ENCODE measurements around the gene BRPF1. TPM values are rescaled to one million over a fixed set of nuclear protein-coding genes. Genes with fewer than 3 reads are reported as not detected.

BRPF1 gene
- total RNA-seq, 1 experiment from 2014 or later, result 23.6 TPM

DNA sequence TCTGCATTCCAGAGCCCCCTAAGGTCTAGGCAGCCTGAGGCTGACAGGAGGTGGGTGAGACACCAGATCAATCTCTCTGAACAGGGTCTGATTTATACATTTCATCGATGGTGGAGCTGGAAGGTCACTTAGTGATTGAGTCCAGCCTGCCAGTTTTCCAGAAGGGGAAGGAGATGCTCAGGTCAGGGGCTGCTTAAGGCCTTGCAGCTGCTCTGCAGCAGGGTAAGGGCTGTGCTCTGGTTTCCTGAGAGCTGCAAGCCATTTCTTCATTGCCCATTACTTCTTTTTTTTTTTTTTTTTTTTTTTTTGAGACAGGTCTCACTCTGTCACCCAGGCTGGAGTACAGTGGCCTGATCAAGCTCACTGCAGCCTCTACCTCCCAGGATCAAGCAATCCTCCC lies 50.0 kb downstream of the BRPF1 start (continued):
- TF ChIP-seq, protein P1, sequence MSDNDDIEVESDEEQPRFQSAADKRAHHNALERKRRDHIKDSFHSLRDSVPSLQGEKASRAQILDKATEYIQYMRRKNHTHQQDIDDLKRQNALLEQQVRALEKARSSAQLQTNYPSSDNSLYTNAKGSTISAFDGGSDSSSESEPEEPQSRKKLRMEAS (IDR thresholded peaks at IDR 0.05), result no peak
- TF ChIP-seq, protein P2, sequence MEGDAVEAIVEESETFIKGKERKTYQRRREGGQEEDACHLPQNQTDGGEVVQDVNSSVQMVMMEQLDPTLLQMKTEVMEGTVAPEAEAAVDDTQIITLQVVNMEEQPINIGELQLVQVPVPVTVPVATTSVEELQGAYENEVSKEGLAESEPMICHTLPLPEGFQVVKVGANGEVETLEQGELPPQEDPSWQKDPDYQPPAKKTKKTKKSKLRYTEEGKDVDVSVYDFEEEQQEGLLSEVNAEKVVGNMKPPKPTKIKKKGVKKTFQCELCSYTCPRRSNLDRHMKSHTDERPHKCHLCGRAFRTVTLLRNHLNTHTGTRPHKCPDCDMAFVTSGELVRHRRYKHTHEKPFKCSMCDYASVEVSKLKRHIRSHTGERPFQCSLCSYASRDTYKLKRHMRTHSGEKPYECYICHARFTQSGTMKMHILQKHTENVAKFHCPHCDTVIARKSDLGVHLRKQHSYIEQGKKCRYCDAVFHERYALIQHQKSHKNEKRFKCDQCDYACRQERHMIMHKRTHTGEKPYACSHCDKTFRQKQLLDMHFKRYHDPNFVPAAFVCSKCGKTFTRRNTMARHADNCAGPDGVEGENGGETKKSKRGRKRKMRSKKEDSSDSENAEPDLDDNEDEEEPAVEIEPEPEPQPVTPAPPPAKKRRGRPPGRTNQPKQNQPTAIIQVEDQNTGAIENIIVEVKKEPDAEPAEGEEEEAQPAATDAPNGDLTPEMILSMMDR (IDR thresholded peaks at IDR 0.05 in 2 of 3, conservative IDR thresholded peaks at IDR 0.05 in 1 of 3; ENCODE audit: borderline replicate concordance in 1 of 3, insufficient read depth in 1 of 3, low read depth in 2 of 3, low read length in 2 of 3), result no peak
- TF ChIP-seq SRF (IDR thresholded peaks at IDR 0.05; ENCODE audit: low read depth) (no peak), RAD21 (IDR thresholded peaks at IDR 0.05; ENCODE audit: low read depth) (no peak)

DNA sequence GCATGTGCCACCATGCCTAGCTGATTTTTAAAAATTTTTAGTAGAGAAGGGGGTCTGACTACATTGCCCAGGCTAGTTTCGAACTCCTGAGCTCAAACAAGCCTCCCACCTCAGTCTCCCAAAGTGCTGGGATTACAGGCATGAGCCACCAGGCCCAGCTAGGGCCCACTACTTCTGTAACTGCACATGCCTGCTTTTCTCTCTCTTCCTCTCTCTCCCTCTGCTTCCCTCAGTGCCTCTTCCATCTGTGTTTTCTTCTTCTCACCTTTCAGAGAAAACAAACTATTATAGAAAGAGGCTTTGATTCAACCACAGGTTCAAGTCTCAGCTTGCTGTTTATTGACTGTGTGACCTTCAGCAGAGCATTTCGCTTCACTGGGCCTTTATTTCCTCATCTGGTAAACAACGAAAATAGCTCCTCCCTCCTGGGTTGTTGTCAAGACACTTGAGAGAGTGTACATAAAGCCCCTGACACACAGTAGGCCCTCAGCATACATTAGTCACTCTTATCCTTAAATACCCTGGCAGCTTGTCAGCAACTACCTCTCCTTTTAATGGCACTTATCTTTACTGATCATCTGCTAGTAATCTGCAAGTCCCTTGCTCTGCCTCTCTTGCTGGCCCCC lies 50.6 kb downstream of the BRPF1 start:
- CTCF ChIA-PET, result interaction anchor here (1.5 to 1.6 kb wide), 2 partner anchors 11 to 12 kb away, joined by 3 to 4 read pairs; partner anchors contain the start of genes ARPC4, CAMK1 and TADA3
- Histone ChIP-seq H3K4me1 (ENCODE audit: control insufficient read depth in 1 of 2, insufficient read depth in 2 of 2, low read length in 2 of 2) (peaks cover 0 to 11% of the 10 kb centered on the region in 2 experiments; a peak in 1 of 4 replicates), H3K4me3 (replicated peaks in 1 of 2; ENCODE audit: low read depth in 1 of 2, low read length in 2 of 2) (no peak overlapping the region), H4K20me1 (ENCODE audit: insufficient read depth) (no peaks in the 10 kb centered on the region), H3K9ac (ENCODE audit: low read length) (no peak overlapping the region), H2AFZ (ENCODE audit: low read depth, low read length, poor library complexity, severe bottlenecking) (no peak overlapping the region), H3K27me3 (ENCODE audit: insufficient read depth, low read length) (no peaks in the 10 kb centered on the region), H3K27ac (ENCODE audit: low read depth, low read length) (no peak overlapping the region), H3K36me3 (ENCODE audit: control insufficient read depth in 1 of 2, insufficient read depth in 2 of 2, low read length in 2 of 2) (peaks cover 13 to 21% of the 10 kb centered on the region in 2 experiments; a peak in 3 of 4 replicates), H3K9me2 (ENCODE audit: insufficient read depth) (no peaks in the 10 kb centered on the region), H3K79me2 (ENCODE audit: insufficient read depth, low read length) (no peaks in the 10 kb centered on the region), H3K9me3 (ENCODE audit: control insufficient read depth in 1 of 2, insufficient read depth in 1 of 2, low read depth in 1 of 2, low read length in 2 of 2) (no peaks in the 10 kb centered on the region), H3K4me2 (ENCODE audit: low read length) (no peak overlapping the region)
- BruUV-seq (replicated peaks), result no TSS peak
- DNase-seq (ENCODE audit: low read depth, low spot score), result no peak
- TF ChIP-seq RAD21 (IDR thresholded peaks at IDR 0.05; ENCODE audit: low read depth) (no peak), EZH2phosphoT487 (IDR thresholded peaks at IDR 0.05; ENCODE audit: borderline replicate concordance) (no peak), EZH2 (IDR thresholded peaks at IDR 0.05) (no peak), SP1 (IDR thresholded peaks at IDR 0.05; ENCODE audit: low read depth) (no peak), ZNF274 (IDR thresholded peaks at IDR 0.05; ENCODE audit: low read depth, low read length) (no peak), FOSL1 (IDR thresholded peaks at IDR 0.05; ENCODE audit: low read depth) (no peak), CBX3 (IDR thresholded peaks at IDR 0.05; ENCODE audit: low read depth) (no peak), YY1 (IDR thresholded peaks at IDR 0.05; ENCODE audit: extremely low read depth, insufficient replicate concordance, low read depth, low read length) (no peak), CEBPB (IDR thresholded peaks at IDR 0.05; ENCODE audit: low read depth) (no peak), POLR2AphosphoS5 (IDR thresholded peaks at IDR 0.05; ENCODE audit: low read depth, low read length) (no peak)
- TF ChIP-seq, protein P3, sequence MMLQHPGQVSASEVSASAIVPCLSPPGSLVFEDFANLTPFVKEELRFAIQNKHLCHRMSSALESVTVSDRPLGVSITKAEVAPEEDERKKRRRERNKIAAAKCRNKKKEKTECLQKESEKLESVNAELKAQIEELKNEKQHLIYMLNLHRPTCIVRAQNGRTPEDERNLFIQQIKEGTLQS (IDR thresholded peaks at IDR 0.05), result no peak
- POLR2A ChIA-PET, result no interaction called here
- ATAC-seq, result no peak
- RAD21 ChIA-PET (ENCODE audit: low non-redundant PET in 1 of 2, low total read pairs in 2 of 2, uncharacterized antibody in 2 of 2, unreplicated experiment in 2 of 2), result no interaction called here
- intact Hi-C loops (cut with micrococcal nuclease), result no loop called here
